DMS 273 (cell line): ENCODE data around the gene ACVR1B.

ENCODE experiments used
- DNase-seq: peaks from one replicate; lab custom pipeline; 2025; ENCODE audit not compliant: unreplicated experiment; lab: John Stamatoyannopoulos, UW

ACVR1B gene

DNA sequence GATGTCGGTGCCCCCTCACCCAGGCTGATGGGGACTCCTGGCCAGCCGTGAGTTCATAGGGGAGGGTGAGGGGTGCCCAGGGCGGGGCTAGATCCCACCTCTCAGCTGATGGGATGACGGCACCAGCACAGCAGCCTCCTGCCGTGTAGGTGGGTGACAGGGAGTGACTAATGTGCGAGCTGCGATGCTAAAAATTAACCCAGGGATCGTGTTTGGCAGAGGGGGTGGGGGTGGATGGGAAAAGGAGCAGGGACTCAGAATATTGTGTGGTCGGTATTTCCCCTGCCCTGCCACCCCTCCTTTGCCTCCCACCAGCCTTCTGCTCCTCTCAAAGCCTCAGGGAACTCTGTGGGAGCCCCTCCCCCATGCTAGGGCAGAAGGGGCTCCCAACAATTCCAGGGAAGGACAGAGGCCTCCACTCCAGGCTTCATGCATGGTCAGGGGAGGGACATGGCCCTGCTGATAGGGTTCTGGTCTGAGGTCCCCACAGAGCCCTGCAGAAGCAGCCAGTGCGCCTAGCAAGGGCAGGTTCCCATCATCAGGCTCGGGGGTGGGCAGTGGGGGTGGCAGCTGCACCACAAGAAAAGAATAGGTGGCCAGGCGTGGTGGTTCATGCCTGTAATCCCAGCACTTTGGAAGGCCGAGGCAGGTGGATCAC, 67.7 kb downstream of the ACVR1B start:
- DNase-seq, result no peak

DNA sequence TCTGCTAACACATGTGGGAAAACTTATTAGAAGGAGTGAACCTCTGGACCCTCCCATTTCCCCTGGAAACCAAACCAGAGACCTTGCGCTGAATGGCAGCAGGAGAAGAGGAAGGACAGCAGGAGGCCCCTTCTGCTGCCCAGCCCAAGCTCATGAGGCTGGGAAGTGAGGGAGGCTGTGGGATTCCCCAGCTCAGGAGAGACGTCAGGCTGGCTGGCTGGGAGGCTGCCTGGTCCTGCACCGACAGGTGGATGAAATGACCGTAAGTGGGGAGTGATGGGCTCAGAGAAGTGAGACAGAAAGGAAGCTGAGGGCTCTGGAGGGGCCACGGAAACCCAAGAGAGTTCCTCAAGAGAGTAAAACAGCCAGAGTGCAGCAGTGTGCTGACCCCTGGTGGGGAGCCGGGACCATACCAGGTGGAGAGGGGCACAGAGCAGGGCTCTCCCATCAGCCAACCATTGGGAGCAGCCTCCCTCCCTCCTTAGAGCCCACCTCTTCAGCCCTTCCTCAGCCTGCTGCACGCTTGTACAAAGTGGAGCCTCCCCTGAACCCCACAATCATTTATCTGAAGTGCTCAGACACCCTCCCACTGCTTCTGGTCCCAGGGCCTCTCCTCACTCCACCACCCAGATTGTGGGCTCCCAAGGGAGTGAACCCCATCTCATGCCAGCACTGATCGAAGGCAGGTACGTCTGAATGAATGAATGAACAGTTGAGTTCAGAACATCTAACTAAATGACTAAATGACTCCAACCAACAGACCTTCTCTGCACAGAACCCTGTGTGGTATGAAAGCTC, 69.2 kb downstream of the ACVR1B start:
- peak; percentile 81 for DNase-seq

DNA sequence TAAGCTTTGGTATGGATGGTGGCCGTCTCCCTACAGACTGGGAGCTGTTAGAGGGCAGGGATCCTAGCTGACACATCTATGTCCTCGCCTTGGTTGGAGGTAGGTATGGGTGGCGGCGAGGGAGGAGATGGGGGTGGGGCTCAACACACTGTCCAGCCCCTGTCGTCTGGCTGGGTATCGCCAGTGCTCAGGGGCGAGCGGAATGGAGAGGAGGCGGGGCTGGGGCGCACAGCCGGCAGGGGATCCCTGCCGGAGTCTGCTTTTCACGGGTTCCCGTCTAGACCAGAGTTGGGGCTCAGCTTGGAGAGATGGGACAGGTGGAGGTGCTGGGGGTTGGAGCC, 71.3 kb downstream of the ACVR1B start:
- DNase-seq, result no peak

DNA sequence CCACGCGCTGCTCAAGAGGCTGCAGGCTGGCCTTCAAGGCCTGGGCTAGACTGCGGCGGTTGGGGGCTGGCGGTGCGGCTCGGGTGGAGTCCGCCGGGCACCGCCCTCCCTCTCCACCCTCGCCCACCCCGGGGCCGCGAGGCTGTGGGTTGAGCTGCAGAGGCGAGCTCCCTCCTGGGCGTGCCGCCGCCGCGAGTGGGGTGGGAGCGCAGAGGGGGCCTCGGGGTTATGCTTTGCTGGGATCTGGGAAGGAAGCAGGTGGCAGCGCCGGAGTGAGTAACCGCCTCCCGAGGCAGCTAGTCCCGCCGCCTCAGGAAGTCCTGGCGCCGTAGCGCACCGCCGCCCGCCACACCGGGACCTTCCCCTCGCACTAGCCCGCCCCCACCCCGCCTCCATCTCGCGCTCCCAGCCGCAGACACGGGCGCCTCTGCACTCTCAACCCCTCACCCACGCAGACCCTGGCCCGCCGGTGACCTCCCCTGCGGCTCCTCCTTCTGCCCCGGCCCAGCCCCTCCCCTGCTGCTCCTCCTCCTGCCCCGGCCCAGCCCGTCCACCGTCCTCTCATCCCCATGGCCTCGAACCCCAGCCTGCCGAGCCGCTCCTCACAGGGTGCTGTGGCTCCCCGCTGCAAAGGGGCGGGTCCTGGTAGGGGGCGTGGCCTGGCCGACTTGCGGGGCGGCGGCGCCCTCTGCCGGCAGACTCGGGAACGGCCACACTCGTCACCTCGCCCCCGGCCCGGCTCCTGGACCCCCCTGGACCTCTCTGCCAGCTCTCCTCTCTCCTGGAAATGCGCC, 71.9 kb downstream of the ACVR1B start:
- DNase-seq, result peak; percentile 84

DNA sequence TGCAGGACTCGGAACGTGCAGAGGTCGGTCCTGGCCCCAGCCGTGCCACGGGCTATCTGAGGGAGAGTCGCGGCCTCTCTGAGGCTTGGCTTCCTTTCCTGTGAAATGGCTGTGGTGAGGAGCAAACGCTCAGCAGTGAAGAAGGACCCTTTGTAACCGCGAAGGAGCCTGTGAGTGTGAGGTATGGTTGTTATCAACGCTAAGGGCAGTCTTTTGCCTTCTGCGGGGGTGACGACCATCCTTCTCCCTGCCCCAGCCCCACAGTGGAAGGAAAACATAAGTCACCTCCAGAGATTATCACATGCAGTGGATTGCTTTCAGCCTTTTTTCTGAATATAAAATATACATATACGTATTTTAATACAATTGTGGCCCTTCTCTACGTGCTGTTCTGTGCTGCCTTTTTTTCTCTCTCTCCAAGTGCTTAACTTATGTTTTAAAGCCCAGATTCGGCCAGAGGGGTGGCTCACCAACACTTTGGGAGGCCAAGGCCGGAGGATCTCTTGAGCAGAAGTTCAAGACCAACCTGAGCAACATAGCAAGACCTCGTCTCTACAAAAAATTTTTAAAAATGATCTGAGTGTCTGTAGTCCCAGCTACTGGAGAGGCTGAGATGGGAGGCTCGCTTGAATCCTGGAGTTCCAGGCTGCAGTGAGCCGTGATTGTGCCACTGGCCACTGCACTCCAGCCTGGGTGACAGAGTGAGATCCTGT, 72.6 kb downstream of the ACVR1B start:
- DNase-seq, result no peak

DNA sequence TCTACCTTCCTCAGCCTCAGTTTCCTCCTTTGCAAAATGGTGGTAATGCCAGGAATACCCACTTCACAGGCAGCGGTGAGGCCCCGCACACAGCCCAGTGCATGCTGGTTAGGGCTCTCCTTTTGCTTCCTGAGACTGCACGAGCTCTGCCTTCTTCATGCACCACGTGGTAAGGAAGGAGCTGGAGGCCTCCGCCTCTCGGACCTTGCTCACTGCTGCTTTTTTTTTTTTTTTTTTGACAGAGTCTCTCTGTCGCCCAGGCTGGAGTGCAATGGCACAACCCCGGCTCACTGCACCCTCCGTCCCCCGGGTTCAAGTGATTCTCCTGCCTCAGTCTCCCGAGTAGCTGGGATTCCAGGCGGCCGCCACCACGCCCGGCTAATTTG, 73.3 kb downstream of the ACVR1B start:
- no peak for DNase-seq

DNA sequence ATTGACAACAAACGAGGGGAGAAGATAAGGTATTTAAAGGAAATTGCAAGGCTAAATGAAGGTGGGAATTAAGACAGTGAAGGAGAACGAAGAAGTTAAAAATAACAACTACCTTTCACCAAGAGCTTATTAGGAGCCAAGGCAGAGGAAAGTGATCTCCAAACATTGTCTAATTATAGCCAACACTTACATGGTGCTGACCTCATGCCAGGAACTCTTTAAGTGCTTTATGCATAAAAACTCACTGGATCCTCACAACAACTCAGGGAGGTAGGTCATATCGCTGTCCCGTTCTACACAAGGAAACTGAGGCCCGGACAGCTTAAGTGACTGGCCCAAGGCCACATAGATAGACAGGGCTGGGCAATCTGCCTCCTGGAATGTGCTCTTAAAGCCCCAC, 74.8 kb downstream of the ACVR1B start:
- DNase-seq, result no peak

DNA sequence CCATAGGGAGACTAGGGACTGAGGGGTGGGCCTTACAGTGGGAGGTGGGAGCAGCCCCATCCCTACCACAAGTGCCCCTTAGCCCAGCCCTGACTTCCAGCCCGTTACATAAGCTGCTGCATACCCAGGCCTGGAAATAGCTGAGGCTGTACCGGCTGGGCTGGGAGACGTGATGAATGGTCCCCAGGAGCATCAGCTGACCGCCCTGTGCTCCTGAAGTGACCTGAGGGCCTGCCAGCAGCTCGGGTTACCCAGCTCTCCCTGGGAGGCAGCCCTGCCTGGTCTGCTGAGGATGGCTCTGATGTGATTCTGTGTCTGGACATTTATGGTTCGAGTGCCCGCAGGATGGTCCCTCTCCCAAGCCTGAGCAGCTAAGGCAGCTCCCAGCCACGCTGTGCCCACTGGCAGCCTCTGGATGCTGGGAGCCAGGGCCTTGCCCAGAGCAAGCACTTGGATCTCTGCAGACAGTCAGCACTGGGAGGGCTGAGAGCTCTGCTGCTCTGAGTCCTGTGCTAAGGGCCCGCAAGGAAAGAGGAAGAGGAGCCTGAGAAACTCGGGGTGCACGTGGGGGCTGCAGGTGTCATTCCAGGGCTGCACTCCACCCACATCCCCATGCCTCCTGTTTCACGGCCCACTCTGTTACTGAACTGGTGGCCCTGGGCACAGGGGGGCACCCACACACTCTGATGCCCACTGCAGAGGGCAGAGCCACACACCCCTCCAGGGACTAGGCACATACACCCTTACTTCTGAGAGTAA, 75.8 kb downstream of the ACVR1B start:
- DNase-seq, result no peak

DNA sequence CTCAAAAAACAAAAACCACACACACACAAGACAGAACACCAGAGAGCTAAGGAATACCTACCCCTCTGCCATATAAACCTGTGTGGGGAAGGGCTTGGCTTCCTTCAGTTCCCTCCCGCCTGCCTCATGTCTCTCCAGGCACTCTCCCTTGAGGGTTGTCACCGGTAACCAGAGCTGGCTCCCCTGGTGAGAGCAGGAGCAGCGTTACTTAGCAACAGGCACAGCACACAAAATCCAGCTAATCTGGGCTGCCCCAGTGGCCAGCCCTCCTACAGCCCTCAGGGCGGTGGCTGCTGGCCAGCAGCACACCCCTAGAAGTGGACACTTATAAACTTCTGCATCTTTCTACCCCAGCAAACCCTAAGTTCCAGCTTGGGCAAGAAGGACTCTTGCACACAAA, 78.2 kb downstream of the ACVR1B start:
- peak; percentile 83 for DNase-seq

DNA sequence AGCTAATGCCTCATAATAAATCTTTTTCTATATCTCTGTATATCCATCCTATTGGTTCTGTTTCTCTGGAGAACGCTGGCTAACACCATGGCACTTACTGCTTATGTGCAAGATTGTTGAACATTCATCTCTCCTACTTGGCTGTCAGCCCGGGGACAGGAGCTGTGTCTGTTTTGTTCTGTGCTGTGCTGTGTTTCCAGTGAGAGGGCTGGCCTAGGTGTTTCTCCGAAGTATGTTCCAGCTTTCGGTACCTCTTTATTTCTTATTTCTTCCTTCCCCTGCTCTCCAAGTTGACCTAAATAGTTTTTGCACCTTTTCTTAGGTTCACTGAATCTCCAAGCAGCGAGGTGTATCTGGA, 80.9 kb downstream of the ACVR1B start:
- DNase-seq, result peak; percentile 56

DNA sequence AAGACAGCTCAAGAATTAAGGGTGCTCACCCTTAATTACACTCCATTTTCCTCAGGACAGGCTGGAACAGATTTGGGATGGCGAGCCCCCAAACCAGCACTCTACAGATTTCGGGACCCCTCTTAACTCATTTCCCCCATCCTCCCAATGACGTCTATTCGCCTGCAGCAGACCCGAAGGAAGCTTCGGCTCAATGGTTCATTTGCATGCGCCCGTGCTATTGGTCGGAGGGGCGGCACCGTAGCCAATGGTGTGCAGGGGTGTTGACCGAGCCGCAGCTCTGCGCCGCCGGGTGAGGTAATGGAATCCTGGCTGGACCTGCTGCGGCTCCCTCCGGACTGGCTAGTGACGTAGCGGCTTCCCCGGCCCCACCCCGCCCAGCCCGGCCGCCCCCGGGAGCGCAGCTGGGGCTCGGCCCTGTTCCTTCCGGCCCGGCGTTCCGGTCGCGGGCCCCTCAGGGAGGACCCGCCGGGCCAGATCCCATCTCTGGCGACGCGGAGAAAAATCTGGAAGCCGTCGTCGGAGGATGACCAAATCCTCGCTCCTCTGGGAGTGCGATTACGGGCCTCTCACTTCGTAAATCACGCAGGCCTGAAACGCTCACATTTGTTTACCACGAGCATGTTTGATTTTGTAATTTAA, 81.4 kb downstream of the ACVR1B start:
- DNase-seq, result peak; percentile 95

DNA sequence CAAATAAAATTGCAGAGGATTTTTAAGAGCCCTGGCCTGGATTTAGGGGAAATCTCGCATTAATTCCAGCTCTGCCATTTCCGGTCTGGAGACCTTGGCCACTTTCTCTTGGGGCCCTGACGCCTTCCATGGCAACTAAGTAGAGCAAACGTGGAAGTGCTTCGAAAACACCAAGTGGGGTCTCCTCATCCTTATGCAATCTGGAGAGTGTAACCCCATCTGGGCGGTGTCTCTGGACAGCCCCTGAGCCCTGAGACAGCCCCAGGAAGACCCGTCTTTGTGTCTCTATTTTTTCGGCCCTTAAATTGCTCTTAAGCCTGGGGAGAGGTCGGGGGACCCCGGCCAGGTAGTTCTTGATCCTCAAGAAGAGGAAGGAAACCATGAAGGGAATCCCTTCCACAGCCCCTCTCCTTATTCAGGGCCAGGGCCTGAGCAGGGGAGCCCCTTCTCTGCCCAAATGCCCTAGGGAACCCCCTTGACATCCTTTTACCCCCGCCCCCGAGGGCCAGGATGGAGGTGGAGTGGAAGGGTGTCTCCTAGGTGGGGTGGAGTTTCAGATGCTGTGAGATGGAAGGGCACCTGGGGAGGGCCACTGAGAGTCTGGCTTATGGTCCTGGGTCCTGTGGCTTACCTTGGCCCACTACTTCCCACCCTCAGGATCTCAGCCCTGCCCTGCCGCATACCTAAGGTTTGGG, 82.1 kb downstream of the ACVR1B start:
- no peak for DNase-seq

DNA sequence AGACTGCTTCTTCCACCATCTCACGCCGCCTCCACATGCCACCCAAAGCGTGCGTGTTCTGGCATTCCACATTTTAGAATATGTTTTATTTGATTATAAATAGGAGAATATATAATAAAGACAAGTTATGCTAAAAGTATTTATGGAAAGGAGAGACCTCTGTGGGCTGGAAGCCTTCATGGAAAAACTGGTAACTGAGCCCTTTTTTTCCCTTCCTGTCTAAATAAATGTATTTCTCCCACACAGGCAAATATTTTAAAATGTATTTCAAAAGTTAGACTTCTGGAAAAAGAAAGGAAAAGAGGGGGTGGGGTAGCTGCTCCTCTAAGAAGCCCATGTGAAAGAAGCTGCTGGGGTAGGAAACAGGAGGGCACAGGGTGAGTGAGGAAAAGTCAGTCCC, 83.7 kb downstream of the ACVR1B start:
- no peak for DNase-seq

DNA sequence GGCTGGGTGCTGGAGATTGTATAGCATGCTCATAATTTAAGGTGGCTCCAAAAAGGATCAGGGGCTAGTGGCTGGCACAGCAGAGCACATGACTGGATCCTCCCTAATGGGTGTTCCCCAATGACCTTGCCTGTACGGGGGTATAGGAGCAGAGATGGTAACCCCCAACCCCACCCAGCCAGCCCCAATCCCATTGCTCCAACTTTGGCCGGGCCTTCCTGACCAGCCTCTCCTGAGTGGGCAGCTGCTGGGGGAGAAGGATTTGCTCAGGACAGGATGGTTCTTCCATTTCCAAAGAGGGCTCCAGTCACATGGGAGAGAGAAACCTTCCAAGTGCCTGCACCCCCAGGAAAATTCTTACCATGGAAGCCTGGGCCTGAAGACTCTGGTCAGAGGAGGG, 84.4 kb downstream of the ACVR1B start:
- DNase-seq, result no peak

DNA sequence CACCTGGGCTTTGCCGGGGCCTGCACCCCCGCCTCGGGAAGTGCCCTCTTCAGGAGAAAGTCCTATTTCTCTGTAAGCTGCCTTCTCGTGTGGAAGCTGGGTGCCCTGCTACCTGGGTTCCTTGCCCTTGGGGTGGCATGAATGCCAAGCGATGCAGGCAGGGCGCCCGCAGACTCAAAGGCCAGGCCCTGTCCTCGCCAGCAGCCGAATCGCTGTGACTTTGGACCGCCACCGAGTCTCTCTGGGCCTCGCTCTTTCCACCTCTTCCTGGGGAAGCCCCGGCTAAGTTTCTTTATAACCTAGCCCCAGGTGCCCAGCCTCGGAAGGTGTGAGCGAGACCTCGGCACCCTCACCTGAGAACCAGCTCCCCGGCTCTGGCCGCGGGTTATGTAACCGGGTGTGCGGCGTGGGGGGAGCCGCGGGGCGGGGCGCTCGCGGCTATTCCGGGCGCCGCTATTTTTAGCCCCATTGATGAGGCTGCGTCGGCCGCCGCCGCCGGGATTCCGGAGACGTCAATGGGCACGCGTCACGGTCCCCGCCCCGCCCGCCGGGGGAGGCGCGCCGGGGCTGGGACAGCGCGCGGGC, 85.2 kb downstream of the ACVR1B start:
- DNase-seq, result peak; percentile 81

DNA sequence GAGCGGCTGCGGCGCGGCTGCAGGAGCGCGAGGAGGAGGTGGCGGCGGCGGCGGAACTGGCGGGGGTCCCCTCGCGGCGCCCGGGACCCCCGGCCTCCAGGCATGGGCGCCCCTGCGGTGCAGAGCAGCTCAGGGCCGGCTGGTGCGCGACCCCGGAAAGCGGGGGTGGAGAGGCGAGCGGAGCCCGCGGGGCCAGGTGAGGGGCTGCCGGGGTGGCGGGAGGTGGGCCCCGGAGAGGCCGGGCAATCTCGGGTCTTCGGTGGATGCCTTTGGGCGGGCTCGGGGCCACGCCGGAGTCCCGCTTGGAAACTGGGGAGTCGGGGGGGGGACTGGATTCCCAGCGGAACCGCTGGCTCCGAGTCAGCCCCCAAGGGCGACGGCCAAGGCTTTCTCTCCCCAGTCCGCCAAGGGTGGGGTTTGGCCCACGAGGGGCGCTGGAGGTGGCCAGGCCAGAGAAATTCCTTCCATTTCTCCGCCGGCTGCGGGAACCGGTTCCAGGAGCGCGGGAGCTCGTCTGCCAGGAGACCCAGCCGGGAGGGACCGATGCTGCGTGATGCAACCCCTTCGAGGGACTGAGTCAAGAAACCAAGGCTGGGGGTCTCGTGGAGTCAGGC, 85.9 kb downstream of the ACVR1B start:
- DNase-seq, result peak; percentile 54

DNA sequence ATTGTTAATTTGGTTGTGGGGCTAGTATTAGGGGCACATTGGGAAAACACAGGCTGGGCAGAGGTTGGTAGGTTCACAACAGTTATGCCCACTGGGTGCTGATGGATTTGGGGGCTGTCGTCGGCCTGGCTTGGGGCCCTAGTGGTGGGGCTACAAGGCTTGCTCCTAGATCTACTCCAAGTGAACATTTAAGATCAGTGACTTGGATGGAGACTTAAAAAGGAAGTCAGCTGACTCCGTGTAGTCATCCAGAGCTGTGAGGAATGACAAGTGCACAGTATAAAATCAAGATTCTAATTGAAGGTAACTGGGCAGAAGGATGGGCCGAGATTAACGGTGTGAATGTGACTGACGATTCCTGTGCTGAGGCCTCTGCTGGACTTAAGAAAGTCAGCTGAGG, 86.9 kb downstream of the ACVR1B start:
- no peak for DNase-seq

DNA sequence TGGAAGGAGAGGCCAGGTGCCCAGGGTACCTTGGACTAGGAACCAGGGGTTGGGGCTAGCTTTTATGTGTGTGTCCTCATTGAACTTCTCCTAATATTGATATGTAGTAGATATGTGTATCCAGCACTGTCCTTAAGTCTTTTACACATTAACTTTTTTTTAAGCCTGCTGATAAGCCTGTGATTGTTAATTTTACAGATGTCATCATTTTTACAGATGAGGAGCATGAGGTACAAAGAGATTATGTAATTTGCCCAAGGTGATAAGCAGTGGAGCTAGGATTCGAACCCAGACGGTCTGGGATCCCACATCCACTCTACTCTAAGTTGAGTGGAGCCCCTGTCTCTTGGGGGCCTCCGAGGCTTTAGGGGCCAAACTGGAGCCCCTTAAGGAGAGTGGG, 89.5 kb downstream of the ACVR1B start:
- no peak for DNase-seq

DNA sequence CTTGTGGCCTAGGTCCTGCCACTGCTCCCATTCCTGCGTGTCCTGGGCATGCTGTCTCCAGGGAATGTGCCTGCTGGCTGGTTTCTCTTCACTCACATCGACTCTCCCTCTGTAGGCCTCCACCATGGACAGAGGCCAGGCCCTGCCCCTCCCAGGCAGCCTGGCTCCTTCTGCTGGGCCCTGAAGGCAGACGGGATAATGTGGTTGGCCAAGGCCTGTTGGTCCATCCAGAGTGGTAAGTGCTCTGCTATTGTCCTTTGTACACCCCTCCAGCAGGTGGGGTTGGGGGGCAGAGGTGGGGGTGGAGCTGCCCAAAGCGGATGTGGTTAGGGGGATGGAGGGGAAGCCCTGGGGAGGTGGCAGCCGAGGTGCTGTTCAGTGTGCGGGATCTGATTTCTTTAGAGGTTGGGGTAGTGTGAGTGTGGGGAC, 90.2 kb downstream of the ACVR1B start:
- no peak for DNase-seq
